CD1c-positive myeloid dendritic cell (primary cell): ENCODE measurements around the gene CCNY.

Source experiments
- DNase-seq: peaks from one replicate; pipeline ENCODE4 v3.0.0-alpha.2; 2016; ENCODE audit errors: extremely low spot score

Gene CCNY

GRCh38 chr10:35579726-35580422, 243.6 kb downstream of the CCNY start:
- no peak for DNase-seq

GRCh38 chr10:35580423-35580770, 244.1 kb downstream of the CCNY start:
- DNase-seq = no peak

GRCh38 chr10:35581655-35582054, 245.3 kb downstream of the CCNY start:
- no peak for DNase-seq

- no peak for DNase-seq
These were observed 248.6 kb downstream of the CCNY start for GRCh38 chr10:35584946-35585345.

- no peak for DNase-seq
These were observed 249.0 kb downstream of the CCNY start for GRCh38 chr10:35585356-35585755.

- DNase-seq = no peak
These were observed 249.7 kb downstream of the CCNY start for GRCh38 chr10:35585903-35586535.

- DNase-seq = no peak
These were observed 252.5 kb downstream of the CCNY start for GRCh38 chr10:35588836-35589235.

GRCh38 chr10:35592441-35592840, 256.1 kb downstream of the CCNY start:
- no peak for DNase-seq

- no peak for DNase-seq
These were observed 258.1 kb downstream of the CCNY start for GRCh38 chr10:35594115-35595079.

GRCh38 chr10:35595106-35595505, 258.8 kb downstream of the CCNY start:
- no peak for DNase-seq

GRCh38 chr10:35598379-35598778, 262.1 kb downstream of the CCNY start:
- no peak for DNase-seq

- DNase-seq = no peak
These were observed 263.9 kb downstream of the CCNY start for GRCh38 chr10:35600193-35600592.

- DNase-seq = no peak
These were observed 268.9 kb downstream of the CCNY start, which contains the start of gene GJD4 for GRCh38 chr10:35605191-35605590. Gene GJD4, plus strand, starts transcription at chr10:35605341. Its CDS starts 227 bp downstream, at chr10:35605568.

GRCh38 chr10:35606430-35606829, 270.1 kb downstream of the CCNY start:
- no peak for DNase-seq

GRCh38 chr10:35607475-35608327, 271.4 kb downstream of the CCNY start:
- DNase-seq = no peak

- DNase-seq = no peak
These were observed 272.0 kb downstream of the CCNY start for GRCh38 chr10:35608328-35608672.

- no peak for DNase-seq
These were observed 275.4 kb downstream of the CCNY start for GRCh38 chr10:35611750-35612149.

GRCh38 chr10:35612385-35613106, 276.2 kb downstream of the CCNY start:
- no peak for DNase-seq

GRCh38 chr10:35613107-35613440, 276.8 kb downstream of the CCNY start:
- DNase-seq = no peak

GRCh38 chr10:35613597-35614226, 277.4 kb downstream of the CCNY start:
- no peak for DNase-seq

GRCh38 chr10:35614312-35614711, 278.0 kb downstream of the CCNY start:
- no peak for DNase-seq
